Subcutaneous abdominal adipose tissue (tissue), 5 donors: ENCODE data around the gene VWDE.
A peak's percentile ranks its signal among the peaks of the same experiment; 100 is the strongest.
"Not testable (repeated sequence)": the region's sequence is repeated elsewhere in the genome, so short reads cannot be mapped to it uniquely, and the experiment has no call there.

Experiments used
- H3K27ac ChIP-seq: one replicate; pipeline ENCODE4 v1.7.0; 2013; ENCODE audit warnings: low read depth, mild to moderate bottlenecking, inconsistent platforms, low read length, moderate library complexity
- H3K27me3 ChIP-seq, 5 donors: one replicate each; pipeline ENCODE4 v1.7.0; 2013; ENCODE audit warnings: low read length in 5 of 5, inconsistent platforms in 1 of 5; ENCODE audit not compliant: control insufficient read depth in 5 of 5, insufficient read depth in 4 of 5
- H3K36me3 ChIP-seq, 5 donors: one replicate each; pipeline ENCODE4 v1.7.0; 2013; ENCODE audit warnings: low read length in 5 of 5; ENCODE audit not compliant: control insufficient read depth in 5 of 5, insufficient read depth in 5 of 5
- H3K4me1 ChIP-seq, 5 donors: one replicate each; pipeline ENCODE4 v1.7.0; 2013; ENCODE audit warnings: low read length in 5 of 5, mild to moderate bottlenecking in 3 of 5, moderate library complexity in 1 of 5; ENCODE audit not compliant: control insufficient read depth in 5 of 5, insufficient read depth in 5 of 5
- H3K4me3 ChIP-seq, 5 donors: one replicate each; pipeline ENCODE4 v1.7.0; 2013; ENCODE audit warnings: low read length in 5 of 5, low read depth in 1 of 5
- H3K9ac ChIP-seq, 5 donors: one replicate each; pipeline ENCODE4 v1.7.0; 2013; ENCODE audit warnings: low read length in 5 of 5, mild to moderate bottlenecking in 4 of 5, moderate library complexity in 3 of 5
- H3K9me3 ChIP-seq, 5 donors: one replicate each; pipeline ENCODE4 v1.7.0; 2013; ENCODE audit warnings: low read length in 5 of 5; ENCODE audit not compliant: control insufficient read depth in 5 of 5
- donor health status: healthy.
- donor health status: healthy.
- donor health status: healthy.
- donor health status: healthy.
- donor health status: healthy.

VWDE gene

GRCh38 chr7:12403287-12404181 lies at the start of gene VWDE:
TSS of gene VWDE (minus strand) at chr7:12403865. CDS start at chr7:12403716, 149 bp downstream.
- Histone ChIP-seq H3K27ac (no peak within 1 kb of the TSS), H3K9ac (no peak within 1 kb of the TSS)

GRCh38 chr7:12453136-12453535 lies 49.5 kb upstream of the VWDE start:
- not testable (repeated sequence) for H3K36me3 ChIP-seq, H3K4me1 ChIP-seq, H3K9me3 ChIP-seq, H3K27me3 ChIP-seq, H3K4me3 ChIP-seq, H3K9ac ChIP-seq, H3K27ac ChIP-seq

More at GRCh38 chr7:12403287-12404181, at the start of gene VWDE:
- Histone ChIP-seq H3K9me3 (peaks cover 0 to 4% (median 1%) of the 10 kb centered on the region in 5 donors), H3K4me3 (peak within 1 kb of the TSS in 4 of 5 donors; percentile 42 to 60 (median 50)), H3K36me3 (no peaks in the 10 kb centered on the region), H3K27me3 (peaks cover 0 to 11% (median 5%) of the 10 kb centered on the region in 5 donors), H3K4me1 (peaks cover 0 to 15% (median 11%) of the 10 kb centered on the region in 5 donors)

GRCh38 chr7:12450615-12451014 lies 47.0 kb upstream of the VWDE start:
- no peak overlapping the region for H3K4me3 ChIP-seq
- H3K9ac ChIP-seq: no peak overlapping the region
- H3K27ac ChIP-seq: no peak overlapping the region
- H3K9me3 ChIP-seq: peaks cover 0 to 2% (median 0%) of the 10 kb centered on the region in 5 donors
- no peaks in the 10 kb centered on the region for H3K27me3 ChIP-seq
- no peaks in the 10 kb centered on the region for H3K4me1 ChIP-seq
- H3K36me3 ChIP-seq: no peaks in the 10 kb centered on the region

DNA sequence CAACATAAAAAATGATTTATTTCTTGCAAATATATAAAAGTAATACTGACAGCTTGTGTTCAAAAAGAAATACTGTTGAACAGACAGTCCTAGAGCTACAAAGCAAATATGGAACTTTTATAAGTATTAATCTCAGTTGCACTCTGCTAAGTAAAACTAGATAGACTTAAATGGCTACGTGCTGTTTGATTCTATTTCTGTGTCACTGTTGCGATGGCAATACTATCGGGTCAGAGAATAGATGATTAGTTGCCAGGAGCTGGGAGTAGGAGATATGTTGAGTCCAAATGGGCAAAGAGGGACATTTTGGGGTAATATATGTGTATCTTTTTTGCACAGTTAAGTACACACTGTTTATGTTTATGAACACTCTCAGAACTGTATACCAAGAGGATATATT lies 41.1 kb upstream of the VWDE start:
- Histone ChIP-seq H3K27ac (no peak overlapping the region), H3K9ac (no peak overlapping the region), H3K9me3 (no peaks in the 10 kb centered on the region), H3K36me3 (no peaks in the 10 kb centered on the region), H3K4me3 (no peak overlapping the region), H3K27me3 (no peaks in the 10 kb centered on the region), H3K4me1 (no peaks in the 10 kb centered on the region)

- no peak overlapping the region for H3K27ac ChIP-seq
- H3K36me3 ChIP-seq: no peaks in the 10 kb centered on the region
- H3K9ac ChIP-seq: no peak overlapping the region
- no peaks in the 10 kb centered on the region for H3K27me3 ChIP-seq
- H3K4me1 ChIP-seq: no peaks in the 10 kb centered on the region
- no peaks in the 10 kb centered on the region for H3K9me3 ChIP-seq
- H3K4me3 ChIP-seq: no peak overlapping the region
These were observed 36.6 kb upstream of the VWDE start for GRCh38 chr7:12440229-12440628.

- H3K4me1 ChIP-seq: no peaks in the 10 kb centered on the region
- H3K27me3 ChIP-seq: no peaks in the 10 kb centered on the region
- no peak overlapping the region for H3K9ac ChIP-seq
- H3K9me3 ChIP-seq: no peaks in the 10 kb centered on the region
- H3K4me3 ChIP-seq: no peak overlapping the region
- no peaks in the 10 kb centered on the region for H3K36me3 ChIP-seq
- H3K27ac ChIP-seq: no peak overlapping the region
These were observed 33.4 kb upstream of the VWDE start for GRCh38 chr7:12436896-12437535.

DNA sequence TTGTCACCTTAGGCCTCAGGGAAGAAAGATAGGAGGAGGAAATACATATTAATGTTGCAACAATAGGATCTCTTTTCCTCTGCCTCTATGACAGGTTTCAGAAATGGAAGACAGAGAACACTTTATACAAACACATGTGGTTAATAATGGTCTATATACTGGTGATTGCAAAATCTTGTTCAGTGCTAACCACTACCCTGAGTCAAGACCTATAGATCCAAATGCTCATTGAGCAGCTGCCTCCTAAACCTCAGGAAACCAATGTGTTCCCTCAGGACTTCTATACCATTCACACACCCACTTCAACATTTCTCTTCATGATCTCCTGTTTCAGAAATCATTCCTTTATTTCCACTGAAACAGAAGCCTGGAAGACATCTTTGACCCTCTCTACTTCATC lies 32.5 kb upstream of the VWDE start:
- no peak overlapping the region for H3K27ac ChIP-seq
- no peaks in the 10 kb centered on the region for H3K36me3 ChIP-seq
- H3K4me1 ChIP-seq: no peaks in the 10 kb centered on the region
- no peak overlapping the region for H3K4me3 ChIP-seq
- H3K9ac ChIP-seq: no peak overlapping the region
- no peaks in the 10 kb centered on the region for H3K27me3 ChIP-seq
- H3K9me3 ChIP-seq: no peaks in the 10 kb centered on the region

GRCh38 chr7:12434012-12434642 lies 30.5 kb upstream of the VWDE start:
- H3K9me3 ChIP-seq: no peaks in the 10 kb centered on the region

DNA sequence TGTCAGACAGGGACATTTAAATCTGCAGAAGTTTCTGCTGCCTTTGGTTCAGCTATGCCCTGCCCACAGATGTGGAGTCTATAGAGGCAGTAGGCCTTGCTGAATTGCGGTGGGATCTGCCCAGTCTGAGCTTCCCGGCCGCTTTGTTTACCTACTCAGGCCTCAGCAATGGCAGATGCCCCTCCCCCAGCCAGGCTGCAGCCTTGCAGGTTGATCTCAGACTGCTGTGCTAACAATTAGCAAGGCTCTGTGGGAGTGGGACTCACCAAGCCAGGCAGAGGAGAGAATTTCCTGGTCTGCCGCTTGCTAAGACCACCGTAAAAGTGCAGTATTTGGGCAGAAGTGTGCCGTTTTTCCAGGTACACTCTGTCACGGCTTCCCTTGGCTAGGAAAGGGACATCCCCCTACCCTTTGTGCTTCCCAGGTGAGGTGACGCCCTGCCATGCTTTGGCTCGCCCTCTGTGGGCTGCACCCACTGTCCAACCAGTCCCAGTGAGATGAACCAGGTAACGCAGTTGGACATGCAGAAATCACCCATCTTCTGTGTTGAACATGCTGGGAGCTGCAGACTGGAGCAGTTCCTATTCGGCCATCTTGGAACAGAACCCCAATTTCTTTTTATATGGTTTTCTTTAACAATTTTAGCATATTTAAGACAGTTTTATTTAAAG lies 28.4 kb upstream of the VWDE start:
- Histone ChIP-seq H3K4me3 (no peak overlapping the region), H3K9me3 (peaks cover 0 to 3% (median 0%) of the 10 kb centered on the region in 5 donors), H3K9ac (no peak overlapping the region), H3K27me3 (no peaks in the 10 kb centered on the region), H3K27ac (no peak overlapping the region), H3K4me1 (no peaks in the 10 kb centered on the region), H3K36me3 (no peaks in the 10 kb centered on the region)

More at GRCh38 chr7:12434012-12434642, 30.5 kb upstream of the VWDE start:
- no peak overlapping the region for H3K9ac ChIP-seq
- H3K36me3 ChIP-seq: no peaks in the 10 kb centered on the region
- H3K27me3 ChIP-seq: no peaks in the 10 kb centered on the region
- no peak overlapping the region for H3K4me3 ChIP-seq
- no peaks in the 10 kb centered on the region for H3K4me1 ChIP-seq
- H3K27ac ChIP-seq: no peak overlapping the region
